Smooth muscle cell of bladder (primary cell): ENCODE results near the gene TSSK6. TPM values are rescaled to one million over a fixed set of nuclear protein-coding genes. Genes with fewer than 3 reads are reported as not detected.

Experiments used
- total RNA-seq: library from RNA; depleted of rRNA; stranded (reverse); fragments of >200 nt; gene quantifications from 2 replicates; pipeline ENCODE4 v1.2.3, GENCODE V29; 2014

The TSSK6 gene
- total RNA-seq, result 1.4 and 1.8 TPM in 2 replicates

GRCh38 chr19:19514881-19515641 lies at the start of gene TSSK6:
Gene TSSK6 (minus strand): TSS chr19:19515548. CDS start chr19:19515427, 121 bp downstream.

GRCh38 chr19:19538061-19538784 lies 22.9 kb upstream of the TSSK6 start, which contains the start of gene CILP2:
Gene CILP2 (plus strand): TSS chr19:19538265. CDS start chr19:19538350, 85 bp downstream.

GRCh38 chr19:19528721-19529490 lies 13.6 kb upstream of the TSSK6 start, which contains the start of gene YJEFN3:
Gene YJEFN3 (plus strand): TSS chr19:19528911. CDS start chr19:19528933, 22 bp downstream.

GRCh38 chr19:19515642-19516519 lies 533 bp upstream of the TSSK6 start, which contains the start of gene NDUFA13:
Gene NDUFA13 (plus strand): TSS chr19:19516225. CDS start chr19:19516239, 14 bp downstream.

Other genes starting within 250 kb of the TSSK6 start
- gene TM6SF2, start 242.2 kb downstream of the TSSK6 start, total RNA-seq, result 1.3 and 2.0 TPM in 2 replicates
- 26.5 and 33.8 TPM in 2 replicates for gene SUGP1, start 195.0 kb downstream of the TSSK6 start, total RNA-seq
- gene MAU2, start 194.7 kb downstream of the TSSK6 start, total RNA-seq, result 16.8 and 27.0 TPM in 2 replicates
- gene GATAD2A, start 109.9 kb downstream of the TSSK6 start, total RNA-seq, result 17.8 and 30.2 TPM in 2 replicates
- 405 and 429 TPM in 2 replicates for gene NDUFA13, start 677 bp upstream of the TSSK6 start, total RNA-seq
- 0.57 and 0.92 TPM in 2 replicates for gene YJEFN3, start 13.4 kb upstream of the TSSK6 start, total RNA-seq
- gene CILP2, start 22.7 kb upstream of the TSSK6 start, total RNA-seq, result 0.14 and 0.37 TPM in 2 replicates
- 0.43 and 0.55 TPM in 2 replicates for gene PBX4, start 103.1 kb upstream of the TSSK6 start, total RNA-seq
- gene LPAR2, start 112.7 kb upstream of the TSSK6 start, total RNA-seq, result 0.71 and 1.3 TPM in 2 replicates
- 3.3 and 4.1 TPM in 2 replicates for gene GMIP, start 128.1 kb upstream of the TSSK6 start, total RNA-seq
- gene ATP13A1, start 148.1 kb upstream of the TSSK6 start, total RNA-seq, result 21.8 and 28.8 TPM in 2 replicates
- 5.0 and 6.0 TPM in 2 replicates for gene ZNF101, start 153.3 kb upstream of the TSSK6 start, total RNA-seq
- 5.5 and 6.0 TPM in 2 replicates for gene ZNF14, start 217.6 kb upstream of the TSSK6 start, total RNA-seq